Measurements from ENCODE around the gene CYP20A1.

DNA sequence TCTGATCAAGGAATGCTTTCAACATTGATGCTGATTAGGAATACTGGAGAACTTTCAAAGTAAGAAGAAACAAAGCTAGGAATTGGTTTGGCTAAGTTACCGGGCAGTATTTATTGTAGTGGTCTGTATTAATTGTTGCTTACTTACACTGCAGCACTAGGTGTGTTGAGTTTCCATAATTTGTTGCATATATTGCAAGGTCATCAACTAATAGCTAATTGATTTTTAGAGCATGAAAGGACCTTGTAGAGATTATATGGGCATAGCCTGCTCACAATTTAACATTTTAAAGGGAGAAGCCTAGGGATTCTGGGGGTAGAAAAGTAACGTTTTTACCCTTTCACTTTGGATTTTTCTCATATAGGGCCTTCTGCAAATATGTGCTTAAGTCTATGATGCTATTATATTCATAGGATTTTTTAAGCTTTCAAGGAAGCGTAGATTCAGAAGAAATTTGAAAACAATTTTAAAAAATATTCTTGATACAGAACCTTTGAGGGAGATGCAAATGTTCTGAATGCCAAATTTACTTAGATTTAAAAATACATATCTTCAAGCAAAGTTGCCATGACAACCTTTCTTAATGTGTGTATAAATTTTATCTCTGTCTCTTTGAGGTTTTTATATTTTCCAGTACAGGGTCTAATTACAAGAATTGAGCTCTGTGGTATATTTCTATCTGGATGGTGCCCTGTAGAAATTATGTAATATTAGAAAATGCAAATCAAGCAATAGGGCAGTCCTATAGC is 72.0 kb downstream of the CYP20A1 start:
- TF ChIP-seq, protein P1, sequence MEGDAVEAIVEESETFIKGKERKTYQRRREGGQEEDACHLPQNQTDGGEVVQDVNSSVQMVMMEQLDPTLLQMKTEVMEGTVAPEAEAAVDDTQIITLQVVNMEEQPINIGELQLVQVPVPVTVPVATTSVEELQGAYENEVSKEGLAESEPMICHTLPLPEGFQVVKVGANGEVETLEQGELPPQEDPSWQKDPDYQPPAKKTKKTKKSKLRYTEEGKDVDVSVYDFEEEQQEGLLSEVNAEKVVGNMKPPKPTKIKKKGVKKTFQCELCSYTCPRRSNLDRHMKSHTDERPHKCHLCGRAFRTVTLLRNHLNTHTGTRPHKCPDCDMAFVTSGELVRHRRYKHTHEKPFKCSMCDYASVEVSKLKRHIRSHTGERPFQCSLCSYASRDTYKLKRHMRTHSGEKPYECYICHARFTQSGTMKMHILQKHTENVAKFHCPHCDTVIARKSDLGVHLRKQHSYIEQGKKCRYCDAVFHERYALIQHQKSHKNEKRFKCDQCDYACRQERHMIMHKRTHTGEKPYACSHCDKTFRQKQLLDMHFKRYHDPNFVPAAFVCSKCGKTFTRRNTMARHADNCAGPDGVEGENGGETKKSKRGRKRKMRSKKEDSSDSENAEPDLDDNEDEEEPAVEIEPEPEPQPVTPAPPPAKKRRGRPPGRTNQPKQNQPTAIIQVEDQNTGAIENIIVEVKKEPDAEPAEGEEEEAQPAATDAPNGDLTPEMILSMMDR (IDR thresholded peaks at IDR 0.05; ENCODE audit: insufficient read depth, low read length, poor library complexity, severe bottlenecking): no peak
- TF ChIP-seq EZH2phosphoT487 (conservative IDR thresholded peaks at IDR 0.05; ENCODE audit: low read length): no peak

Data from SU-DHL-6 (cell line).